ENCODE data around the gene LRRN2.

DNA sequence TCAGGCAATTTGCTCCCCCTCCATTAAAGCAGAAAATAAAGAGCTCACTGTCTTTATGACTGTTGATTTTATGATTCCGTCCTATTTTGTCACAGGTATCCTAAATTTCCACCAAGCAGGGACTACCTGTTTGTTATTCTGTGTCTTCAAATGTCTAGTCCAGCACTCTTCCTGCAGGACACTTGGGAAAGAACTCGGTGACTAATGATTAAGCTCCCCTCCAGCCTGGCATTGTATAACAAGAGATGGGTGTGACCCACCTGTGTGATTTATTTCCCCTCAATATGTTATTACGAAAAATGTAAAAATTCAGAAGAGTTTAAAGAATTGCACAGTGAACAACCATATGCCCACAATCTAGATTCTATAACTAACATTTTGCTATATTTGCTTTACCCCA is 42.9 kb upstream of the LRRN2 start:
- TF ChIP-seq, protein P1, sequence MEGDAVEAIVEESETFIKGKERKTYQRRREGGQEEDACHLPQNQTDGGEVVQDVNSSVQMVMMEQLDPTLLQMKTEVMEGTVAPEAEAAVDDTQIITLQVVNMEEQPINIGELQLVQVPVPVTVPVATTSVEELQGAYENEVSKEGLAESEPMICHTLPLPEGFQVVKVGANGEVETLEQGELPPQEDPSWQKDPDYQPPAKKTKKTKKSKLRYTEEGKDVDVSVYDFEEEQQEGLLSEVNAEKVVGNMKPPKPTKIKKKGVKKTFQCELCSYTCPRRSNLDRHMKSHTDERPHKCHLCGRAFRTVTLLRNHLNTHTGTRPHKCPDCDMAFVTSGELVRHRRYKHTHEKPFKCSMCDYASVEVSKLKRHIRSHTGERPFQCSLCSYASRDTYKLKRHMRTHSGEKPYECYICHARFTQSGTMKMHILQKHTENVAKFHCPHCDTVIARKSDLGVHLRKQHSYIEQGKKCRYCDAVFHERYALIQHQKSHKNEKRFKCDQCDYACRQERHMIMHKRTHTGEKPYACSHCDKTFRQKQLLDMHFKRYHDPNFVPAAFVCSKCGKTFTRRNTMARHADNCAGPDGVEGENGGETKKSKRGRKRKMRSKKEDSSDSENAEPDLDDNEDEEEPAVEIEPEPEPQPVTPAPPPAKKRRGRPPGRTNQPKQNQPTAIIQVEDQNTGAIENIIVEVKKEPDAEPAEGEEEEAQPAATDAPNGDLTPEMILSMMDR (IDR thresholded peaks at IDR 0.05): no peak
- TF ChIP-seq SMC3 (IDR thresholded peaks at IDR 0.05; ENCODE audit: low read depth, low read length) (no peak), GABPA (IDR thresholded peaks at IDR 0.05; ENCODE audit: low read depth) (no peak), RAD21 (IDR thresholded peaks at IDR 0.05; ENCODE audit: low read length) (no peak), GATA2 (CRISPR knock-in tag; IDR thresholded peaks at IDR 0.05) (no peak), RCOR1 (IDR thresholded peaks at IDR 0.05; ENCODE audit: low read length) (no peak), TCF12 (IDR thresholded peaks at IDR 0.05) (no peak), EZH2phosphoT487 (IDR thresholded peaks at IDR 0.05; ENCODE audit: borderline replicate concordance, low read depth) (no peak), SIN3A (IDR thresholded peaks at IDR 0.05; ENCODE audit: borderline replicate concordance, low read depth, low read length) (no peak), JUND (IDR thresholded peaks at IDR 0.05) (no peak), RXRA (IDR thresholded peaks at IDR 0.05; ENCODE audit: borderline replicate concordance, low read depth) (no peak)
- TF ChIP-seq, protein P2, sequence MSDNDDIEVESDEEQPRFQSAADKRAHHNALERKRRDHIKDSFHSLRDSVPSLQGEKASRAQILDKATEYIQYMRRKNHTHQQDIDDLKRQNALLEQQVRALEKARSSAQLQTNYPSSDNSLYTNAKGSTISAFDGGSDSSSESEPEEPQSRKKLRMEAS (IDR thresholded peaks at IDR 0.05; ENCODE audit: low read depth): no peak
- TF ChIP-seq, protein P3, sequence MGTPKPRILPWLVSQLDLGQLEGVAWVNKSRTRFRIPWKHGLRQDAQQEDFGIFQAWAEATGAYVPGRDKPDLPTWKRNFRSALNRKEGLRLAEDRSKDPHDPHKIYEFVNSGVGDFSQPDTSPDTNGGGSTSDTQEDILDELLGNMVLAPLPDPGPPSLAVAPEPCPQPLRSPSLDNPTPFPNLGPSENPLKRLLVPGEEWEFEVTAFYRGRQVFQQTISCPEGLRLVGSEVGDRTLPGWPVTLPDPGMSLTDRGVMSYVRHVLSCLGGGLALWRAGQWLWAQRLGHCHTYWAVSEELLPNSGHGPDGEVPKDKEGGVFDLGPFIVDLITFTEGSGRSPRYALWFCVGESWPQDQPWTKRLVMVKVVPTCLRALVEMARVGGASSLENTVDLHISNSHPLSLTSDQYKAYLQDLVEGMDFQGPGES (IDR thresholded peaks at IDR 0.05; ENCODE audit: low read depth, low read length): no peak
